ENCODE data around the gene PPP2R1B.

The PPP2R1B gene

DNA sequence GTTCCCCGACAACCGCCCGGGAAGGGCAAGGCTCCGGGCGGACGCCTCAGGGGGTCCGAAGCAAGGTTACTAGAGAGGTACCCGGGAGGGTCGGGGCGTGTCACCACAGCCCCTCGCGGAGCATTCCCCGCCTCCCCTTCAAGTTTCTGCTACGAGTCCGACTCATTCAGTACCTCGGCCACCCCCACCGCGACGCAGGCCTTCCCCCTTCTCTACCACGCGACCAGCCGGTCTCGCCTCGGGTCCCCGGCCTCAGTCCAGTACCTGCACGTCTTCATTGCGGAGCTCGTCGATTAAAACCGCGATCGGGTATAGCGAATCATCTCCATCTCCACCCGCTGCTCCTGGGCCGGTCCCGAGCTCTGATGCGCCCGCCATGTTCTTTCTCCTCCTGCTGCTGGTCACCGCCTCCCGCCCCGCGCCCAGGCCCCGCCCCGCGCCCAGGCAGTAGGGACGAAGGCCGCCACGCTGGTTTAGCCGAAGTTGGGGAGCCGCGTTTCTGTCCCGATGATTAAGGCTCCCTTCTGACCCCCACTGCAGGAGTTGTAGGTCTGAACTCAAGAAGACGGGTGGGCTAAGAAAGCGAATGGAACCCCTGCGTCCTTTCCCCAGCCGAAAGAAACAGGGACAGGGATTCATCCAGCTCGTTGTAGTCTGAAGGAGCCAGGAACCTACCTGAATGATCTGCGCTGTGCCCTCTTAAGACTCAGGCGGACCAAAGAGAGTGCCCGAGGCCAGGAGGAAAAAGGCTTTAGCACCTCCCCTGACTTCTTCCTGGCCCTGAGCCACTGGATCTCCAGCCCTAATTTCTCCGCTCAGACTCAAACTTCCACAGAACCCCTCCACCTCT is at the start of gene PPP2R1B:
PPP2R1B (minus strand) TSS at position 406 of the 850 bp plus-strand sequence; CDS start at position 378, 28 bp downstream.
- Histone ChIP-seq H3K9me2 (replicated peaks; ENCODE audit: control insufficient read depth, low read length) (no peaks in the 10 kb centered on the region), H3K27ac (ENCODE audit: low read depth, low read length) (peak within 1 kb of the TSS; percentile 27; the same call in 1 of the 2 replicates), H4K20me1 (ENCODE audit: control insufficient read depth, insufficient read depth, low read depth, low read length) (no peaks in the 10 kb centered on the region), H3K27me3 (ENCODE audit: control insufficient read depth, low read length) (no peaks in the 10 kb centered on the region), H3K4me1 (ENCODE audit: control insufficient read depth, low read length) (peaks cover 22% of the 10 kb centered on the region), H3K4me3 (ENCODE audit: low read length) (peak within 1 kb of the TSS; percentile 99), H3K36me3 (ENCODE audit: control insufficient read depth, low read length) (peaks cover 46% of the 10 kb centered on the region), H3F3A (ENCODE audit: control insufficient read depth, insufficient read depth) (no peaks in the 10 kb centered on the region), H3K4me2 (ENCODE audit: low read length) (peak within 1 kb of the TSS; percentile 87), H3K9me3 (ENCODE audit: control insufficient read depth, insufficient read depth, low read length) (no peaks in the 10 kb centered on the region), H3K79me2 (ENCODE audit: control insufficient read depth, low read length) (peaks cover 35% of the 10 kb centered on the region)
- TF ChIP-seq, protein P1, sequence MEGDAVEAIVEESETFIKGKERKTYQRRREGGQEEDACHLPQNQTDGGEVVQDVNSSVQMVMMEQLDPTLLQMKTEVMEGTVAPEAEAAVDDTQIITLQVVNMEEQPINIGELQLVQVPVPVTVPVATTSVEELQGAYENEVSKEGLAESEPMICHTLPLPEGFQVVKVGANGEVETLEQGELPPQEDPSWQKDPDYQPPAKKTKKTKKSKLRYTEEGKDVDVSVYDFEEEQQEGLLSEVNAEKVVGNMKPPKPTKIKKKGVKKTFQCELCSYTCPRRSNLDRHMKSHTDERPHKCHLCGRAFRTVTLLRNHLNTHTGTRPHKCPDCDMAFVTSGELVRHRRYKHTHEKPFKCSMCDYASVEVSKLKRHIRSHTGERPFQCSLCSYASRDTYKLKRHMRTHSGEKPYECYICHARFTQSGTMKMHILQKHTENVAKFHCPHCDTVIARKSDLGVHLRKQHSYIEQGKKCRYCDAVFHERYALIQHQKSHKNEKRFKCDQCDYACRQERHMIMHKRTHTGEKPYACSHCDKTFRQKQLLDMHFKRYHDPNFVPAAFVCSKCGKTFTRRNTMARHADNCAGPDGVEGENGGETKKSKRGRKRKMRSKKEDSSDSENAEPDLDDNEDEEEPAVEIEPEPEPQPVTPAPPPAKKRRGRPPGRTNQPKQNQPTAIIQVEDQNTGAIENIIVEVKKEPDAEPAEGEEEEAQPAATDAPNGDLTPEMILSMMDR (IDR thresholded peaks at IDR 0.05; ENCODE audit: low read depth, low read length, poor library complexity, severe bottlenecking) = no peak
- no peak for TF ChIP-seq EZH2phosphoT487 (IDR thresholded peaks at IDR 0.05; ENCODE audit: borderline replicate concordance, low read length)

DNA sequence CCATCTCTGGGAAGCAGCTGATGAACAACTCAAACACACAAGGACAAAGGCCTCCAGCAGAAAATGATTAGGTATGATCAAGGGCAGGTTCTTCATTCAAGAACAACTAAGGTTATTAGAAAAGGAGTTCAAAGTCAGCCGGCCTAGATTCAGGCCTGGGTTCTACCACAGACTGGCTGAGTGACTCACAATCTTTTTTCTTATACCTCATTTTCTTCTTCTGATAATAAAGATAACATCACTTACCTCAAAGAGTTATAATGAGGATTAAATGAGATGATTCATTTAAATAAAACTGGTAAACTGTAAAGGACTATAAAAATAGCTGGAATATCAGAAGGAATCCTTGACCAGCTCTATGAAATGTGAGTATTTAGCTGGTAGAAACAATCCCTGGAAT is 49.3 kb upstream of the PPP2R1B start:
- Histone ChIP-seq H3K36me3 (ENCODE audit: control insufficient read depth, low read length) (peaks cover 11% of the 10 kb centered on the region), H3K27me3 (ENCODE audit: control insufficient read depth, low read length) (no peaks in the 10 kb centered on the region), H4K20me1 (ENCODE audit: control insufficient read depth, insufficient read depth, low read depth, low read length) (no peaks in the 10 kb centered on the region), H3K4me3 (ENCODE audit: low read length) (no peak overlapping the region), H3K9me3 (ENCODE audit: control insufficient read depth, insufficient read depth, low read length) (no peaks in the 10 kb centered on the region), H3K79me2 (ENCODE audit: control insufficient read depth, low read length) (no peaks in the 10 kb centered on the region), H3K27ac (ENCODE audit: low read depth, low read length) (no peak overlapping the region), H3K4me2 (ENCODE audit: low read length) (no peak overlapping the region), H3K4me1 (ENCODE audit: control insufficient read depth, low read length) (peaks cover 8% of the 10 kb centered on the region), H3K9me2 (replicated peaks; ENCODE audit: control insufficient read depth, low read length) (no peaks in the 10 kb centered on the region), H3F3A (ENCODE audit: control insufficient read depth, insufficient read depth) (no peaks in the 10 kb centered on the region)
- TF ChIP-seq, protein P1 (IDR thresholded peaks at IDR 0.05; ENCODE audit: low read depth, low read length, poor library complexity, severe bottlenecking) = no peak

DNA sequence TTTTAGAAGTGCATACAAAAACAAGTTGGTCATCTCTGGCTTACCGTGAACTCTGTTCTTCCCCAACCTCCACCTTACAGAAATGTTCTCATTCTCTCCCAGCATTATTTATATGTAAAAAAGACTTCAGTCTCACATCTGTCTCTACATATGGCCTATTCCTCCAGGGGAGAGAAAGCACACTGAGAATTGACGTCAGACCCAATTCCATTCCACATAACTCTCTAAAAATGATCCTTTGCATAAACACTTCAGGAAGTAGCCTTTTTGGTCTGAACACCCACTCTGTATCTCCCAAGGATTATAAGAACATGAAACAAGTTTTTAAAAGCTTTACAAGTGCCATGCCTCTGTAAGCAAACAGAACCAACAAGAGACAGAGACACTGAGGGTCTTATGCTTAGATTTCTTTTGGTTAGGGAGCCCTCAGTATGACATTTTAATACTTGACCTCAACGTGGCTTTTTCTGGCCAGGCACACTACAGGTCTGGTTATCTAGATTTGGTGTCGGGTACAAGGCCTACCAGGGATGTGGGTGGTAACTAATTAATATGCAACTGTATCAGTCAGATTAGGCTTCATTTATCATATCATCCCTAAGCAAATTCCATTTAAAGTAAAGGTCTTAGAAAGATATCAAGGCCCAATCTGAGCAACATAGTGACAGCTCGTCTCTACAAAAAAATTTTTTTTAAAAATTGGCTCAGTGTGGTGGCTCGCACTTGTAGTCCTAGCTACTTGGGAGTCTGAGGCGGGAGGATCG is 48.5 kb upstream of the PPP2R1B start:
- Histone ChIP-seq H3K79me2 (ENCODE audit: control insufficient read depth, low read length) (no peaks in the 10 kb centered on the region), H3K27ac (ENCODE audit: low read depth, low read length) (no peak overlapping the region), H4K20me1 (ENCODE audit: control insufficient read depth, insufficient read depth, low read depth, low read length) (no peaks in the 10 kb centered on the region), H3K9me3 (ENCODE audit: control insufficient read depth, insufficient read depth, low read length) (no peaks in the 10 kb centered on the region), H3K36me3 (ENCODE audit: control insufficient read depth, low read length) (peaks cover 14% of the 10 kb centered on the region), H3K4me3 (ENCODE audit: low read length) (no peak overlapping the region), H3K4me2 (ENCODE audit: low read length) (no peak overlapping the region), H3K4me1 (ENCODE audit: control insufficient read depth, low read length) (peaks cover 8% of the 10 kb centered on the region), H3K9me2 (replicated peaks; ENCODE audit: control insufficient read depth, low read length) (no peaks in the 10 kb centered on the region), H3K27me3 (ENCODE audit: control insufficient read depth, low read length) (no peaks in the 10 kb centered on the region), H3F3A (ENCODE audit: control insufficient read depth, insufficient read depth) (no peaks in the 10 kb centered on the region)
- no peak for TF ChIP-seq EZH2phosphoT487 (IDR thresholded peaks at IDR 0.05; ENCODE audit: borderline replicate concordance, low read length)
- TF ChIP-seq, protein P1 (IDR thresholded peaks at IDR 0.05; ENCODE audit: low read depth, low read length, poor library complexity, severe bottlenecking) = no peak
